Measurements from ENCODE around the gene WDR7.
A peak's percentile ranks its signal among the peaks of the same experiment; 100 is the strongest.

Gene WDR7

GRCh38 chr18:56953428-56954198 is 302.5 kb downstream of the WDR7 start:
- DNase-seq = no peak

GRCh38 chr18:56955490-56955889 is 304.3 kb downstream of the WDR7 start:
- DNase-seq = no peak

- DNase-seq = no peak
Observed at GRCh38 chr18:56959120-56959519, 308.0 kb downstream of the WDR7 start.

GRCh38 chr18:56962322-56962721 is 311.2 kb downstream of the WDR7 start:
- no peak for DNase-seq

- DNase-seq = no peak
Observed at GRCh38 chr18:56967035-56967434, 315.9 kb downstream of the WDR7 start.

GRCh38 chr18:56973487-56973886 is 322.3 kb downstream of the WDR7 start:
- peak; percentile 32 for DNase-seq

- no peak for DNase-seq
Observed at GRCh38 chr18:56974141-56974540, 323.0 kb downstream of the WDR7 start.

- no peak for DNase-seq
Observed at GRCh38 chr18:56975276-56975675, 324.1 kb downstream of the WDR7 start.

- no peak for DNase-seq
Observed at GRCh38 chr18:56977309-56977708, 326.1 kb downstream of the WDR7 start.

GRCh38 chr18:56977771-56978170 is 326.6 kb downstream of the WDR7 start:
- DNase-seq = no peak

- DNase-seq = no peak
Observed at GRCh38 chr18:56980151-56980550, 329.0 kb downstream of the WDR7 start.

GRCh38 chr18:56982766-56983165 is 331.6 kb downstream of the WDR7 start:
- DNase-seq = no peak

- DNase-seq = no peak
Observed at GRCh38 chr18:56983275-56983992, 332.3 kb downstream of the WDR7 start.

- no peak for DNase-seq
Observed at GRCh38 chr18:56984731-56985130, 333.6 kb downstream of the WDR7 start.

GRCh38 chr18:56986829-56987228 is 335.7 kb downstream of the WDR7 start:
- no peak for DNase-seq

GRCh38 chr18:56987236-56987635 is 336.1 kb downstream of the WDR7 start:
- no peak for DNase-seq

- DNase-seq = no peak
Observed at GRCh38 chr18:56988022-56988421, 336.9 kb downstream of the WDR7 start.

- DNase-seq = no peak
Observed at GRCh38 chr18:56990678-56991077, 339.5 kb downstream of the WDR7 start.

GRCh38 chr18:56992777-56993176 is 341.6 kb downstream of the WDR7 start:
- DNase-seq = no peak

- DNase-seq = no peak
Observed at GRCh38 chr18:56995579-56996188, 344.5 kb downstream of the WDR7 start.

- no peak for DNase-seq
Observed at GRCh38 chr18:56997200-56997599, 346.0 kb downstream of the WDR7 start.

- DNase-seq = no peak
Observed at GRCh38 chr18:56999823-57000222, 348.7 kb downstream of the WDR7 start.

GRCh38 chr18:57002627-57003026 is 351.5 kb downstream of the WDR7 start:
- DNase-seq = no peak

GRCh38 chr18:57003342-57003741 is 352.2 kb downstream of the WDR7 start:
- DNase-seq = no peak

Data from HCEC 1CT (cell line).